Neutrophil (primary cell): ENCODE measurements around the gene CCNQ.

Experiments used
- H3K27ac ChIP-seq: fragments of 200-600 bp; sonication (generic); 2 replicates; pipeline ENCODE4 v1.5.1; 2016; ENCODE audit warnings: mild to moderate bottlenecking, moderate library complexity
- H3K27me3 ChIP-seq: fragments of 200-600 bp; sonication (generic); 2 replicates; pipeline ENCODE4 v1.6.0; 2016; ENCODE audit warnings: mild to moderate bottlenecking
- H3K36me3 ChIP-seq: fragments of 200-600 bp; sonication (generic); 2 replicates; pipeline ENCODE4 v1.5.1; 2017
- H3K4me1 ChIP-seq, 2 experiments: fragments of 200-600 bp in 1 of 2; sonication (generic) in 1 of 2; 1 replicate in 1 of 2; 2 replicates in 1 of 2; pipeline versions ENCODE4 v1.5.1 to v1.6.1; 2013 to 2016; ENCODE audit warnings: low read depth in 1 of 2, low read length in 1 of 2, mild to moderate bottlenecking in 1 of 2, moderate library complexity in 1 of 2; ENCODE audit not compliant: control insufficient read depth in 1 of 2, insufficient read depth in 1 of 2
- H3K4me3 ChIP-seq, 2 experiments: fragments of 200-600 bp in 1 of 2; sonication (generic) in 1 of 2; 1 replicate in 1 of 2; 2 replicates in 1 of 2; pipeline ENCODE4 v1.5.1; 2013 to 2016; ENCODE audit warnings: low read depth in 1 of 2, low read length in 1 of 2, mild to moderate bottlenecking in 1 of 2, moderate library complexity in 1 of 2
- H3K9me3 ChIP-seq: fragments of 200-600 bp; sonication (generic); 2 replicates; pipeline ENCODE4 v1.5.1; 2016
- TF ChIP-seq, protein P1 (sequence below): fragments of 200-600 bp; sonication (generic); IDR thresholded peaks from 2 replicates; pipeline ENCODE4 v1.5.1; 2016; ENCODE audit warnings: antibody characterized with exemption

CCNQ gene

DNA sequence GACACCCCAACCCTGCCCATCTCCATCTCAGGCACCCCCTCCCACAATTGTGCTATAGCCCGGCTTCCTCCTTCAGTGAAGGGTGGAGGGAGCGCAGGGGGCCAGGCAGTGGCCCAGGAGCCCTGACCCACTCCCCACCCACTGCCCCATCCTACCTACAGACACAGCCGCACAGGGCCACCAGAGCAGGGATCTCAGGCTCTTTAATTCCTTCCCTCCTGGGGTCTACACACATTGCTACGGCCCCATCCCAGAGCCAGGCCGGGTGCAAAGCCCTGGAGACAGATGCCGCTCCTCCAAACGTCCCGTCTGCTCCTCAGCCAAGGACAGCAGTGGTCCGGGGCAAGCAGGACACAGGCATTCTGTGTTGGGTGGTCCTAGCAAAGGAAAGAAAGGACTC lies 35.3 kb upstream of the CCNQ start:
- Histone ChIP-seq H3K4me1 (no peaks in the 10 kb centered on the region), H3K27me3 (no peaks in the 10 kb centered on the region), H3K27ac (no peak overlapping the region), H3K36me3 (no peaks in the 10 kb centered on the region), H3K9me3 (no peaks in the 10 kb centered on the region), H3K4me3 (no peak overlapping the region)
- TF ChIP-seq, protein P1, sequence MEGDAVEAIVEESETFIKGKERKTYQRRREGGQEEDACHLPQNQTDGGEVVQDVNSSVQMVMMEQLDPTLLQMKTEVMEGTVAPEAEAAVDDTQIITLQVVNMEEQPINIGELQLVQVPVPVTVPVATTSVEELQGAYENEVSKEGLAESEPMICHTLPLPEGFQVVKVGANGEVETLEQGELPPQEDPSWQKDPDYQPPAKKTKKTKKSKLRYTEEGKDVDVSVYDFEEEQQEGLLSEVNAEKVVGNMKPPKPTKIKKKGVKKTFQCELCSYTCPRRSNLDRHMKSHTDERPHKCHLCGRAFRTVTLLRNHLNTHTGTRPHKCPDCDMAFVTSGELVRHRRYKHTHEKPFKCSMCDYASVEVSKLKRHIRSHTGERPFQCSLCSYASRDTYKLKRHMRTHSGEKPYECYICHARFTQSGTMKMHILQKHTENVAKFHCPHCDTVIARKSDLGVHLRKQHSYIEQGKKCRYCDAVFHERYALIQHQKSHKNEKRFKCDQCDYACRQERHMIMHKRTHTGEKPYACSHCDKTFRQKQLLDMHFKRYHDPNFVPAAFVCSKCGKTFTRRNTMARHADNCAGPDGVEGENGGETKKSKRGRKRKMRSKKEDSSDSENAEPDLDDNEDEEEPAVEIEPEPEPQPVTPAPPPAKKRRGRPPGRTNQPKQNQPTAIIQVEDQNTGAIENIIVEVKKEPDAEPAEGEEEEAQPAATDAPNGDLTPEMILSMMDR, result no peak

DNA sequence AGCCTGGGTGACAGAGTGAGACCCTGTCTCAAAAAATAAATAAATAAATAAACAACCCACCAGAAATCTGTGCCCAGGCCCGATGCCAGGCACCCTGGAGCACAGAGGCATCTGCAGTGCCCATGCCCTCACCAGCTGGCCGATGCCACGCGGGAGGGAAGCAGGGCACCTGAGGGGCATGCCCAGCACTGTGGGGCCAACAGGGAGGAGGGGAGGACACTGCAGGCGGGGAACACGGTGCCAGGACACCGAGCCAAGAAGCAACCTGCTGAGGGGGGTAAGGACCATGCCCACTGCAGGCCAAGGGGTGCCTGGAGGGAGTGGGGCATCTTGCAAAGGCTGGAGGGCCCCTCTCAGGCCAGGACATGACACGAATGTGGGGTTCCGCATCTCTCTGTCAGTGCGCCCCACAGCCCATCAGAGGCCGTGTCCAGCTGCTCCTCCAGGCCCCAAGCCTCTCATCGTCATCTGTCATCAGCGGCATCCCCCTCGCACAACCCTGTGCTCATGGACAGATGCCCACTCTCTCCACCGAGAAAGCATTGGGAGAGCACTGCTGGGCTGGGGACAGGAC lies 34.8 kb upstream of the CCNQ start:
- Histone ChIP-seq H3K9me3 (no peaks in the 10 kb centered on the region), H3K27me3 (no peaks in the 10 kb centered on the region), H3K36me3 (no peaks in the 10 kb centered on the region), H3K27ac (no peak overlapping the region), H3K4me1 (no peaks in the 10 kb centered on the region), H3K4me3 (no peak overlapping the region)
- TF ChIP-seq, protein P1, result no peak

DNA sequence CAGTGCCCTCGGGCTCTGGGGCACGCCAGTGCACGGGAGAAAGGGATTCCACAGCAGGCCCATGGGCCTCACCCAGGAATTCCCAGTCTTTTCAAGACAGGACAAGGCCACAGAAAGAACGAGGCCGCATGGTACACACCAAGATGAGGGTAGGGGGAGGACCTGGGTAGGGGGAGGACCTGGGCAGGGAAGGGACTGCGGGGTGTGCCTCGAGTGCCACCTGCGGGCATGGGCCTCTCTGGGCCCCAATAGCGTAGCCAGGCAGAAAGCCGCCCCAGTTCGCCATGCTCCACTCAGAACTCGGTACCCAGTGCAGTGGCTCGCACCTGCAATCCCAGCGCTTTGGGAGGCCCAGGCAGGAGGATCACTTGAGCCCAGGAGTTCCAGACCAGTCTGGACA lies 34.1 kb upstream of the CCNQ start:
- Histone ChIP-seq H3K27me3 (no peaks in the 10 kb centered on the region), H3K4me1 (no peaks in the 10 kb centered on the region), H3K36me3 (no peaks in the 10 kb centered on the region), H3K9me3 (no peaks in the 10 kb centered on the region), H3K27ac (no peak overlapping the region), H3K4me3 (no peak overlapping the region)
- TF ChIP-seq, protein P1, result no peak

DNA sequence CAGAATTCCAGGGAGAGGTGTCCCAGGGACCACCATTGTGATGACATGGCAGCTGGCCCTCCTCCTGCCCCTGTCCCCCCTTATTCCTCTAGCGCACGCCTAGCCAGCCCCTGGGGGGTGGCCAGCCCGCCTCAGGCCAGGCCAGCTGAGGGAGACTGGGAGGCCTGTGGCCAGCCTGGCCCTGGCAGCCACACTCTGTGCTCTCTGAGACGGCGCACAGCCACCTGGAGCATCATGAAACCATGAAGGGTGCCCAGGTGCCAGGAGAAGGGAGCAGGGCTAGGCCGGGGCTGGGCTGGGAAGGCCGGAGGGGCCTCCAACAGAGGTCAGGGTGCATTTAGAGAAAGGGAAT lies 33.6 kb upstream of the CCNQ start:
- Histone ChIP-seq H3K27me3 (no peaks in the 10 kb centered on the region), H3K4me3 (no peak overlapping the region), H3K36me3 (no peaks in the 10 kb centered on the region), H3K9me3 (no peaks in the 10 kb centered on the region), H3K4me1 (no peaks in the 10 kb centered on the region), H3K27ac (no peak overlapping the region)
- TF ChIP-seq, protein P1, result no peak

DNA sequence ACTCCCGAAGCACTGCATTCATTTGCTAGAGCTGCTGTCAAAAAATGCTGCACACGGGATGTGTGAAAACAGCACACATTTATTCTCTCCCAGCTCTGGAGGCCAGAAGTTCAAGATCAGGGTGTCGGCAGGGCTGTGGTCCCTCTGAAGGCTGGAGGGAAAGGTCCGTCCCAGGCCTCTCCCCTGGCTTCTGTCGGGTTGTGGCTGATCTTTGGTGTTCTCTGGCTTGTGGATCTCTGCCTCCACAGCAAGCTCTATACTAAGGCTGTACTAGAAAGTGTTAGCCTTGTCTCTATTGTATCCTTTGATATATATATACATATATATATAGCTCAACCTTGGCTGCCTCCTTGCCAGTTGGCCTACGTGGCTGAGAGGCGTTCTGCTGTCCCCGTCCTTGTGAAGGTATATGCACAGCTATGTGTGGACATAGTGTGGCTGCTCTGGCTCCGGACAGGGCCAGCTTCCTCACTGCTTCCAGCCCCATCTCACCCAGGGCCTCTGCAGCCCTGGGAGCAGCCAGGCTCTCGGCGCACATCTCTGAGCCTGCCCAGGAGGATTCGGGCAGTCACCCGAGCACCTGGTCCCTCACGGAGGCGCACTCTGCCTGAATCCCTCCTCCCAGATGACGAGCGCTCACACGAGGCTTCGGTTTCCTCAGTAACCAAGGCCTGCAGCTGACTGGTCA lies 33.1 kb upstream of the CCNQ start:
- Histone ChIP-seq H3K27ac (no peak overlapping the region), H3K4me3 (no peak overlapping the region), H3K4me1 (no peaks in the 10 kb centered on the region), H3K27me3 (no peaks in the 10 kb centered on the region), H3K9me3 (no peaks in the 10 kb centered on the region), H3K36me3 (no peaks in the 10 kb centered on the region)
- TF ChIP-seq, protein P1, result no peak
